GM15510 (cell line): ENCODE measurements around the gene TYW5.

Source experiments
- POLR2A ChIP-seq: IDR thresholded peaks from 3 replicates; pipeline ENCODE4 v1.6.1; 2011; ENCODE audit warnings: borderline replicate concordance; ENCODE audit not compliant: insufficient read length; ENCODE audit errors: extremely low read depth

TYW5 gene

DNA sequence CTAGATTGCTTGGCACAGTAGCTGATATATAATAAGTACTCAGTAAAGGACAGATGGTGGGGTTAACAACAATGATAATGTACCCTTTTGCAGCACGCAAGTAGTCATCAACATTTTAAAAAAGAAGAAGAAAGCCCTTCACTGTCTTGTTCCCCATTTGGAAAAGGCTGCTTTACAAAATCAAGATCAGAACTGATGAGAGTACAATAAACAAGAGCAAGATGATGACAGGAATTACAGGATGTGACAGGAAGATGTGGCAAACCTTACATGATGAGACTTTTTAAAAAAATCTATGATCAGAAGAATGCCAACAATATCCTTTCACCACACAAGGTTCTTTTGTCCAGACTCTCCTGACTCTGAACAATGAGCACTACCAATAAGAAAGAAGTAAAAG, 9.1 kb downstream of the TYW5 start:
- no peak for TF ChIP-seq POLR2A

DNA sequence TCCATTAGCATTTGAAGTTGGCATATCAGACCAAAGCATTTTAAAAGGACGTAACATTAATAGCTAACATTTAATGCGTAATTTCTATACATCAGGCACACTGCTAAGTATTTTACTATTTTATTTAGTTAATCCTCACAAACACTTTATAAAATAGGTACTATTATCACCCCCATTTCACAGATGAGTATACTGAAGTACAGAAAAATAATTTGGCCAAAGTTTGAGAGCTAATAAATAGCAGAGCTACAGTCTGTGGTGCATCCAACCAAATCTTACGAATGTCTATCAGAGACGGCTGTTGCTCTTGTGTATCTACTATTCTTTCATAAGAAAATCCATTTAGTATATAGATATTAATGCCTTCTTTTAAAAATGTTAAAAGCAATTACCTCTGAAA, 11.9 kb downstream of the TYW5 start:
- TF ChIP-seq POLR2A = no peak

DNA sequence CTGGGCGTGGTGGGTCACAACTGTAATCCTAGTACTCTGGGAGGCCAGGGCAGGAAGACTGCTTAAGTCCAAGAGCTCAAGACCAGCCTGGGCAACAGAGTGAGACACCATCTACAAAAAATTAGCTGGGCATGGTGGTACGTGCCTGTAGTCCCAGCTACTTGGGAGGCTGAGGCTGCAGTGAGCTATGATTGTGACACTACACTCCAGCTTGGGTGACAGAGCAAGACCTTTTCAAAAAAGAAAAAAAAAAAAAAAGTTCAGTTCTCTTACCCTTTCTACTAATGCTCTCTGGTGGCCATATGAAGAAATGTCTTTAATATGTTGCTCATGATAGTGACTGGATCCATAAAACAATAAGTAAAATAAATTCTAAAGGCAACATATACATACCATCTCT, 14.9 kb downstream of the TYW5 start:
- no peak for TF ChIP-seq POLR2A

DNA sequence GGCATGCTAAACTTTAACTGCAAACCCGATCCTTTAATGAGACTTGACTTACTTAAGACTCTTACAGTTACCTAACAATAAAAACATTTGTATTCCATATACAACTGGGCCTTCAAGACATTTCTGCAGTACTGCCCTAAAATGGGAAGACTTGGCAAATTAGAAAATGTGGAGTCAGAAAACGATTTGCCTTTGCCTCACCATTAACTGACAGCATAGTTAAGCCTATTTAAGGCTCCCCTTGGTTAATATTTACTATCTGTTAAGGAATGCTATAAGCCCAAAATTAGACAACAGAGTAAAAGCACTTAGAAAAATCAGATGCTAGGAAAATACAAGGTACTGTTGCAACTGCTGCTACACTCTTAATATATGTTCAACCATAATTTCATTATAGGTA, 18.7 kb downstream of the TYW5 start:
- TF ChIP-seq POLR2A = no peak

DNA sequence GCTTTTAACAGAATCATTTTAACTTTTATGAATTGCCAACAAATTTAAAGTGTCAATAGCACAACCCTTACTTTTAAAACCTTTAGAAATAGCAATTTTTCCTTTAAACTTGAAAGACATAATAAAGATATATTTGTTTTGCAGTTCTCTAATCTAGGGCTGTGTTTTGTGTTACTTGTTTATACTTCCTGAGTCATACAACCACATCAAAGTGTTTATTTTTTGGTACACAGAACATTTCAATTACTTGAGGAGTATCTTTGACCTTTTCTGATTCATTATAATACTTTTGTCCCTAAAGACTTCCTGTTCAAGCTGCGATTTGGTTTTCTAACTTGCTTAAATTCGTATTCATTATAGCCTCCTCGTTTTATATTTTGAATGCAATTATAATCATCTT, 21.8 kb downstream of the TYW5 start:
- TF ChIP-seq POLR2A = no peak

DNA sequence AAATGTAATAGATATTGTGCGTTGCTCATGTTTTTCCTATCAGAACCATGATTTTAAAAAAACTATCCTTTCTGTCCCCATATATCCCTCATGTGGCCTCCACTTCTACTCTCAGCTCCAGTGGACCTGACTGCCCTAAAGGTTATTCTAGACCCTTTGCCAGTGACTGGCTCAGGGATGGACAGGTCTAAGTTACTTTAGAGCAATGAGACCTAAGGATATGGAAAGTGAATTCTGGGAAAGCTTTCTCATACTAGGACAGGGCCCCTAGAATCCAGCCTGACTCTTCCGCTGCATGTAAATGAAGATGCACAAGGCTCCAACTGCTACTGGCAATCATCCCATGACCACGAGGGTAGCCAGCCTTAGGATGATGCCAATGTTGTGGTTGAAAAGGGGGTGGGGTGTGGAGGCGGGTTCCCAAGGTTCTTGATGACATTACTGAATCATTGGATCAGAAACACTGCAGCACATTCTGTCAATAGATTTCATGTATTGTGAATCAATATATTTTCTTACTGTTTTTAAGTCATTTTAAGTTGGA, 22.9 kb downstream of the TYW5 start:
- TF ChIP-seq POLR2A = no peak

DNA sequence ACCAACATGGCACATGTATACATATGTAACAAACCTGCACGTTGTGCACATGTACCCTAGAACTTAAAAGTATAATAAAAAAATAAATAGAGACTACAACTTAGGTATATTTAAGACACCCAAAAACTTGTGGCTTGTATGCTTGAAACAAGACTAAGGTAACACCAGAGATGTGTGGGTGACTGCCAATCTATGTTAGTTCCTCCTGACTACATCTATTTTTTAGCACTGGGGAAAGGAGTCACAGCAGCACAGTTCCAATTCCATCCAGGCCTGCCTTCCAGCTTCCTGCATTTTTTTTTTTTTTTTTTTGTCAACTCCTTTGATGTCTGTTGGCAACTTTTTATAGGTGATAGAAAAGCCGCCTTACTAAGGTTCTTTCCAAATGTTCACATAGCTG, 26.0 kb downstream of the TYW5 start:
- no peak for TF ChIP-seq POLR2A

DNA sequence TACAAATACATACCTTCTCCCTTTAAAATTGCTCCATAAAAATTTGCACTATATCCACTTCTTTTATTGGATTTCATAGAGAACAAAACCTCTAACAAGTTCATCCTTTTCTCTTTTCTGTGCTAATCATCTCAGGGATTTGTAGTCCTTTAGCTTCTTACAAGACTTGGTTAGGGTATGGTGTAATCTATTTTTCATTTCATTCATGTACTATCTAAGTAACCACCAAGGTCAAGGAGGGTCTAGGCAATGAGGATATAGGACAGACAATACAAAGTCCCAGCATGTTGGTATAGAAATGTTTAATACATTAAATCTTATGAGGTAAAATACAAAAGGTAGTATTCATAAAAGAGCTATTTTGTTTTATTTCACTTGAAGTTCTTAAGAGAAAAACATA, 26.7 kb downstream of the TYW5 start:
- TF ChIP-seq POLR2A = no peak

DNA sequence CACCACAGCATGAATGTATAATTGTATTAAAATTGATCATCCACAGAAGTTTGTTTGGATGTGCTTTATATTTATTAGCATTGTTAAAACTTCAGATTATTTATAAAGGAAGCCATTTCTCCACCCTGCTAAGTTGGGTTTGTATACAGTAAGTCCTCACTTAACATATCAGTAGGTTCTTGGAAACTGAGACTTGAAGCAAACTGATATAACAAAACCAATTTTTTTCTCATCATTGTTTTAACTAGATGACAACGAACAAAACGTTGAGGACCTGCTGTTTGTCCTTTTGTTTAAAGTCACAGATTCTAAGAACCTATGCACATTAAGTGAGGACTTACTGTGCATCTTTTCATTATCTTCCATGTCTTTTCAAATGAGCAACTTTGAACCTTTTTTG, 27.1 kb downstream of the TYW5 start:
- TF ChIP-seq POLR2A = no peak

DNA sequence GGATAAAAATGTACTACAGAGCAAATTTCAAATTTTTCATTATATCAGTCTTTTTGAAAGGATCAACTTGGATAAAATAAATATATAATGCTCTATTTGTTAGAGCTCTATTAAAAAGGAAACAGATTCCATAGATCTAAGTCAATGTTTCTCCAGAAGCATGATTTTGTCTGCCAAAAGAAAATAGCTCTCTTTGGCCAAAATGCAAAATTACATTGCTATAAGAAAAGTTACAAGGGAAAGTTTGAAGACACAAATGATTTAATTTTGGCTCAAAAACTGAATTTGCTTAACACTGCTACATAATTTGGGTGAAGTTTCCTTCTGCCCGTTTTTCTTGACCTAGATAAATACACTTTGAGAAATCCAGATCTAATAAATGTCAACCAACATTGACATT, 28.5 kb downstream of the TYW5 start:
- no peak for TF ChIP-seq POLR2A

DNA sequence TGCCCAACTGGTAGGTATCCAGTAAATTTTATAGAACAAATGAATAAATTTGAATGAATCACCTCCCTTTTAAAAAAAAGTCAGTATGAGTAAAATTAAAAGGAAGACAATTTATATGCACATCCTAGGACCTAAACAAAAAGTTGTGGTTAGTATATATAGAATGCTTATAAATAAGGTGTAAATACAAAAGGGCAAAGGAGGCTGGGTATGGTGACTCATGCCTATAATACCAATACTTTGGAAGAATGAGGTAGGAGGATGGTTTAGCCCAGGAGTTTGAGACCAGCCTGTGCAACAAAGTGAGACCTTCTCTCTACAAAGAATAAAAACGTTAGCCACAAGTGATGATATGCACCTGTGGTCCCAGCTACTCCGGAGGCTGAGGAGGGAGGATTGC, 31.4 kb downstream of the TYW5 start:
- no peak for TF ChIP-seq POLR2A

DNA sequence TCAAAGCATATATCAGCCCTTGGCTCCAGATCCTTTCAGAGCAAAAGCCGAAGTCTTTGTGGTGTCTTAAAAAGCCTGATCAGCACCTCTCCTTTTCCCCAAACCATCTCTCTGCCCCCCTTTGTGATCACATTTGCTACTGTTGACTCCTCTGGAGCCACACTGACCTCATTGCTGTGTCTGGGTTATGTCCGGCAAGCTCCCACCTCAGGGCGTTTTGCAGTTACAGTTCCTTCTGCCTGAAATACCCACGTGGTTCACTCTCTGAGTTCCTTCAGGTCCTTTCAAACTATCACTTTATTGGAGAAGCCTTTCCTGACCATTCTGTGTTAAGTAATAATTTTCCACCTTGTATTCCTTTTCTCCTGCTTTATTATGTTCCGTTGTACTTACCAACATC, 32.4 kb downstream of the TYW5 start:
- TF ChIP-seq POLR2A = no peak

DNA sequence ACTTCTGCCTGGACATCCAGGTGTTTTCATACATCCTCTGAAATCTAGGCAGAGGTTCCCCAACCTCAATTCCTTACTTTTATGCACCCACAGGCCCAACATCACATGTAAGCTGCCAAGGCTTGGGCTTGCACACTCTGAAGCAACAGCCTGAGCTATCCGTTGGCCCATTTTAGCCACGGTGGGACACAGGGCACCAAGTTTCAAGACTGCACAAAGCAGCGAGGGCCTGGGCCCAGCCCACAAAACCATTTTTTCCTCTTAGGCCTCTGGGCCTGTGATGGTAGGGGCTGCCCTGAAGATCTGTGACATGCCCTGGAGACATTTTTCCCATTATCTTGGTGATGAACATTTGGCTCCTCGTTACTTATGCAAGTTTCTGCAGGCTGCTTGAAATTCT, 38.3 kb downstream of the TYW5 start:
- TF ChIP-seq POLR2A = no peak

DNA sequence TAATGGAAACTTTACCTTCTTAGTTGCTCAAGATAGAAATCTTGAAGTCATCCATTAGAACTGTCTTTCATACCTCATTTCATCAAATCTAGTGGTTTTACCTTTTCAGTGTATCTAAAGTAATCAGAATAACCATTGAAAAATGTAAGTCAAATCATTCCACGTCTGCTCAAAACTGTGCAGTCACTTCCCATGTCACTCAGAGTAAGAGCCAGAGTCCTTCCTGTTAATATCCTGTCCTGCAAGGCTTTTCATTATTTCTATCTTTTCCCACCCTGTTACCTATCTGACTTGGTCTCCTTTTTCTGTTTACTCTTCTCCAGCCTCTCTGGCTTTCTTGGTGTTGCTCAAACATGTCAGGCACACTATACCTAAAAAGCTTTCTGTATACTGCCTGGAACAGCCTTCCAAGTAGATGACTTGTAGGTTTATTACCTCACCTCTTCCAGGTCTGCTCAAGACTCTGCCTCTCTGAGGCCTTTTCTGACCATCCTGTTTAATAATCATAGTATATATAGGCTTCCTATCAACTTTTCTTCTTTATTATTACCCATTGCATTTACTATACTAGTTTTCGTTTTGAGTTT, 40.8 kb downstream of the TYW5 start:
- TF ChIP-seq POLR2A = no peak

DNA sequence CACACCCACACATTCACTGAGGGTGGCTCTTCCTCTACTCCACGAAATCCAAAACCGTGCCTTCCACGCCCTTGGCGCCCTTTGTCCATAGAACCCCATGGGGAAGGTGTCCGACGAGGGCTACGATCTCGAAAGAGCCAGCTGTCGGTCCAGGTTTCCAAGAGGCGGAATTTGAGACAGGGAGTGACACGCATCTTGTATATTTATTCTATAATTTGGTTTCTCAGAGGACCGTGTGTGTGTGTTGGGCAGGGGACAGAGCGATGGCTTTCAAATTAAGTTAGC, 43.5 kb downstream of the TYW5 start:
- TF ChIP-seq POLR2A = no peak

DNA sequence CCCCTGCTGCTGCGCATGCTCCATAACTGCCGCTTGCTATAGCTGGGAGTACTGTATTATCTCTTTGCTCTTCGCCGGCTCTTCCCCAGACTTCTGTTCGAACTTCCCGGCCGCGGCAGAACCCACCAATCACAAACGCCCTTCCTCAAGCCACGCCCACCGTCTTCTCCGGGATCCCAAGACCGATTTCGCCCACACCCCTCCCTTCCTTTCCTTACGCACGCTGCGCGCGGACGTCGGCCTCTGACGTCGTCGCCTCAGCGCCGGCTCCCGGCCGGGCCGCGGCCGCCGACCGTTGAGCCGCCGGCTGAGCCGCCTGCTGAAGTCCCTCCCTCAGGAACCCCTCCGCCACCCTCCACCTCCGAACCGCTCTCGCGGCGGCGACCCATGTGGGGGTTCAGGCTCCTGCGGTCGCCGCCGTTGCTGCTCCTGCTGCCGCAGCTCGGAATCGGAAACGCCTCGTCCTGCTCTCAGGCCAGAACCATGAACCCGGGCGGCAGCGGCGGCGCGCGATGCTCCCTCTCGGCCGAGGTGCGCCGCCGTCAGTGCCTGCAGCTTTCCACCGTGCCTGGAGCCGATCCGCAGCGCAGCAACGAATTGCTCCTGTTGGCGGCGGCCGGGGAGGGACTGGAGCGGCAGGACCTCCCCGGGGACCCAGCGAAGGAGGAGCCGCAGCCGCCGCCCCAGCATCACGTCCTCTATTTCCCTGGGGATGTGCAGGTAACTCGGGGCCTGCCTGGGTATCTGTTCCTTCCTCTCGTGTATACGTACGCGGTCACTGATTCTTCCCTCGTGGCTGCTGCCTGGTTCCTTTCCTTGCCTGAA, 44.0 kb downstream of the TYW5 start, which contains the start of gene C2orf69:
Gene C2orf69, plus strand, starts transcription at position 242 of the 825 bp plus-strand sequence. Its CDS starts 146 bp downstream, at position 388.
- peak; percentile 88 for TF ChIP-seq POLR2A
